22Rv1 (cell line): ENCODE data around the gene PRPF39.

Source experiments
- ZFX ChIP-seq: fragments of 450-650 bp; IDR thresholded peaks from 2 replicates; pipeline ENCODE4 v1.6.1; 2017; ENCODE audit warnings: antibody characterized with exemption, borderline replicate concordance
- TF ChIP-seq, protein P1 (sequence below): fragments of 450-650 bp; IDR thresholded peaks from 2 replicates; pipeline ENCODE4 v1.5.1; 2017; ENCODE audit warnings: mild to moderate bottlenecking

DNA sequence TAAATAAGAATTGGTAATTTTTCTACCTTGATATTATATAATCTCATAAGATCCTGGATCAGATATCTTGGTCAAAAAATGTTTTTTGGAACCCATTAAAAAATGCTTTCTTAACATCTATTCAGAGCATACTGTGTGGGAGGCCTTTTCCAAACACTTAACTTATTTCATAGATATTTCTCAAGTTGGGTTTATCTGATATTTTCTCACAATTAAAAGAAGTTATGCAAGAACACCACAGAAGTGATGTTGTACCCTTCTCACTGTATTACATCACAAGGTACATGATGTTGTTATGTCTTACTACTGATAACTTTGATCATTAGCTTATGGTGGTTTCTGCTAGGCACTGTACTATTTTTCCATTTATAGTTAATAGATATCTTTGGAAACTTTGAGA lies 23.4 kb upstream of the PRPF39 start:
- TF ChIP-seq, protein P1, sequence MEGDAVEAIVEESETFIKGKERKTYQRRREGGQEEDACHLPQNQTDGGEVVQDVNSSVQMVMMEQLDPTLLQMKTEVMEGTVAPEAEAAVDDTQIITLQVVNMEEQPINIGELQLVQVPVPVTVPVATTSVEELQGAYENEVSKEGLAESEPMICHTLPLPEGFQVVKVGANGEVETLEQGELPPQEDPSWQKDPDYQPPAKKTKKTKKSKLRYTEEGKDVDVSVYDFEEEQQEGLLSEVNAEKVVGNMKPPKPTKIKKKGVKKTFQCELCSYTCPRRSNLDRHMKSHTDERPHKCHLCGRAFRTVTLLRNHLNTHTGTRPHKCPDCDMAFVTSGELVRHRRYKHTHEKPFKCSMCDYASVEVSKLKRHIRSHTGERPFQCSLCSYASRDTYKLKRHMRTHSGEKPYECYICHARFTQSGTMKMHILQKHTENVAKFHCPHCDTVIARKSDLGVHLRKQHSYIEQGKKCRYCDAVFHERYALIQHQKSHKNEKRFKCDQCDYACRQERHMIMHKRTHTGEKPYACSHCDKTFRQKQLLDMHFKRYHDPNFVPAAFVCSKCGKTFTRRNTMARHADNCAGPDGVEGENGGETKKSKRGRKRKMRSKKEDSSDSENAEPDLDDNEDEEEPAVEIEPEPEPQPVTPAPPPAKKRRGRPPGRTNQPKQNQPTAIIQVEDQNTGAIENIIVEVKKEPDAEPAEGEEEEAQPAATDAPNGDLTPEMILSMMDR = no peak
- TF ChIP-seq ZFX = no peak
